Dedifferentiated amniotic fluid mesenchymal stem cell (primary cell): ENCODE results near the gene SLC10A3.

Experiments
- DNase-seq: peaks from one replicate; pipeline ENCODE4 v3.0.0-alpha.2; 2016; ENCODE audit errors: extremely low spot score

The SLC10A3 gene

GRCh38 chrX:154437971-154438893 lies 52.2 kb downstream of the SLC10A3 start:
- no peak for DNase-seq
